CD4-positive, alpha-beta T cell treated with Interleukin-10 for 1 hour (primary cell): ENCODE data around the gene CCR4.

ENCODE experiments used
- DNase-seq: peaks from one replicate; pipeline ENCODE4 v3.0.0-alpha.2; 2020

Gene CCR4

GRCh38 chr3:32989171-32989570 lies 37.7 kb downstream of the CCR4 start:
- no peak for DNase-seq

- no peak for DNase-seq
Observed at GRCh38 chr3:32990116-32990515, 38.7 kb downstream of the CCR4 start.

- DNase-seq, result no peak
Observed at GRCh38 chr3:32991781-32992180, 40.3 kb downstream of the CCR4 start.

GRCh38 chr3:32992310-32992686 lies 40.9 kb downstream of the CCR4 start:
- no peak for DNase-seq

GRCh38 chr3:32994045-32994444 lies 42.6 kb downstream of the CCR4 start:
- DNase-seq, result no peak

GRCh38 chr3:32995098-32995497 lies 43.7 kb downstream of the CCR4 start:
- no peak for DNase-seq

GRCh38 chr3:32996048-32996754 lies 44.8 kb downstream of the CCR4 start:
- no peak for DNase-seq

- DNase-seq, result no peak
Observed at GRCh38 chr3:32996755-32997091, 45.3 kb downstream of the CCR4 start.

GRCh38 chr3:32998631-32999451 lies 47.4 kb downstream of the CCR4 start:
- peak; percentile 41 for DNase-seq

- no peak for DNase-seq
Observed at GRCh38 chr3:33000691-33001385, 49.4 kb downstream of the CCR4 start.

GRCh38 chr3:33001889-33002288 lies 50.4 kb downstream of the CCR4 start:
- no peak for DNase-seq

GRCh38 chr3:33003308-33003707 lies 51.9 kb downstream of the CCR4 start:
- no peak for DNase-seq

- DNase-seq, result no peak
Observed at GRCh38 chr3:33004205-33004604, 52.8 kb downstream of the CCR4 start.

- no peak for DNase-seq
Observed at GRCh38 chr3:33004961-33005360, 53.5 kb downstream of the CCR4 start.
